ENCODE data around the gene SIN3A. TPM values are rescaled to one million over a fixed set of nuclear protein-coding genes. Genes with fewer than 3 reads are reported as not detected.
"Not testable (repeated sequence)": the region's sequence is repeated elsewhere in the genome, so short reads cannot be mapped to it uniquely, and the experiment has no call there.

The SIN3A gene
- 26.2 and 33.4 TPM in 2 replicates for total RNA-seq

DNA sequence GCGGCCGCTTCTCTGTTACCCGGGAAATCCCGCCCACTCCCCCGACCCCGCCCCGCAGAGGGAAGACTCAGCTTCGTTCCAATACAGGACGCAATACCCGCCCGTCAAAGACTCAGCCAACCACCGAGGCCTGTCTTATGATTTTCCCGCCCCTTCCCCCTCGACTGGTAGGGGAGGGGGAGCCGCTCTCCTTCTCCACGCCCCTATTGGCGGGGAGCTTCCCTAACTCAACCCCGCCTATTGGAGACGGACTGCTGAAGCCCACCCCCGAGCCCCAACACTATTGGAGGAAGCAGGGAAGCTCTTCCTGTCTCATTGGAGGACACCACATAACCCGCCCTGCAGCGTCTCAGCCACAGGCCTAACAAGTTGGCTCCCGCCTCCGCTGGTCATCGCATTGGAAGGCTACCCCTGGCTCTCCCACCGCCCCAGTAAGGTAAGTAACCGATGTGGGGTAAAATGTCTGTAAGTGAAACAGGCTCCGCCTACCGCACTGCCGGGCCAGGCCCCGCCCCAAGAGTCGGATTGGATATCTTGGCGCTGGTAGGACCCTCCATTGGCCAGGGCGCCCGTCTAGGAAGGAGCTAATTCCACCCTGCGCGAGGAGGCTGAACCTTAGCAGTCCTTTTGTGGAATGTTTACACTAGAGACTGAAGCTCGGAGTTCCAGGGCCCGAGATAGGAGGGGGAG is at the start of gene SIN3A:
SIN3A (minus strand) TSS at position 17 of the 690 bp plus-strand sequence. CDS start 21,315 bp downstream, outside the sequence.
- DNase-seq (ENCODE audit: low read depth) = peak; percentile 99
- peak within 1 kb of the TSS; percentile 83 for H3K4me3 ChIP-seq (ENCODE audit: low read depth, low read length)
- TF ChIP-seq, protein P1, sequence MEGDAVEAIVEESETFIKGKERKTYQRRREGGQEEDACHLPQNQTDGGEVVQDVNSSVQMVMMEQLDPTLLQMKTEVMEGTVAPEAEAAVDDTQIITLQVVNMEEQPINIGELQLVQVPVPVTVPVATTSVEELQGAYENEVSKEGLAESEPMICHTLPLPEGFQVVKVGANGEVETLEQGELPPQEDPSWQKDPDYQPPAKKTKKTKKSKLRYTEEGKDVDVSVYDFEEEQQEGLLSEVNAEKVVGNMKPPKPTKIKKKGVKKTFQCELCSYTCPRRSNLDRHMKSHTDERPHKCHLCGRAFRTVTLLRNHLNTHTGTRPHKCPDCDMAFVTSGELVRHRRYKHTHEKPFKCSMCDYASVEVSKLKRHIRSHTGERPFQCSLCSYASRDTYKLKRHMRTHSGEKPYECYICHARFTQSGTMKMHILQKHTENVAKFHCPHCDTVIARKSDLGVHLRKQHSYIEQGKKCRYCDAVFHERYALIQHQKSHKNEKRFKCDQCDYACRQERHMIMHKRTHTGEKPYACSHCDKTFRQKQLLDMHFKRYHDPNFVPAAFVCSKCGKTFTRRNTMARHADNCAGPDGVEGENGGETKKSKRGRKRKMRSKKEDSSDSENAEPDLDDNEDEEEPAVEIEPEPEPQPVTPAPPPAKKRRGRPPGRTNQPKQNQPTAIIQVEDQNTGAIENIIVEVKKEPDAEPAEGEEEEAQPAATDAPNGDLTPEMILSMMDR (conservative IDR thresholded peaks at IDR 0.05; ENCODE audit: low read depth, low read length) = no peak

DNA sequence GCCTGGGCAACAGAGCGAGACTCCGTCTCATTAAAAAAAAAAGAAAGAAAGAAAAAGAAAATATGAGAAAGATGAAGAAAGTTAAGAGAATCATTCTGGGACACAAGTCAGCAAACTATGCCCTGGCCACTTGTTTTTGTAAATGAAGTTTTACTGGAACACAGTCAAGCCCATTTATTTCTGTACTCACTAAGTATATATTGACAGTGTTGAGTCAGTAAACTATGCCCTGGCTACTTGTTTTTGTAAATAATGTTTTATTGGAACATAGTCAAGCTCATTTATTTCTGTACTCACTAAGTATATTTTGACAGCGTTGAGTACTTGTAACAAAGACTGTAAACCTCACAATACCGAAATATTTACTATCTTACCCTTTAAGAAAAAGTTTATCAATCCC is 42.2 kb upstream of the SIN3A start:
- TF ChIP-seq, protein P1 (conservative IDR thresholded peaks at IDR 0.05; ENCODE audit: low read depth, low read length) = no peak
- H3K4me3 ChIP-seq (ENCODE audit: low read depth, low read length) = no peak overlapping the region
- no peak for DNase-seq (ENCODE audit: low read depth)

DNA sequence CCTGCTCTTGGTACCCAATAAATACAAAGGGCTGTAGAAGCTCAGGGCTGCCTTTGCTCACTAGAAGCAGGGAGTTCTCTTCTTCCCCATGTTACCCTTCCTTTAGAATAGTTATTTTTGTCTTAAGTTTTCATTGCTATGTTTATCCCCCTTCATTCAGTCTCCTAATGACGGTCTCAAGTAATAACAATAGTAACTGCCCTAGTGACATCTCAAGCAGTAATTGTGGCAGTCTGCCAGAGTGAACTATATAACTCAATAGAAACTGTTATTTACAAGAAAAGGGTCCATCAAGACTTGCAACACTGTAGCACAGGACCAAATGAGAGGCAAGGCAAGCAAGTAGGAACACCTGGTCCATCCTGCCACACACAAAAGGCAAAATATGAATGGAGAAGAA is 32.5 kb upstream of the SIN3A start:
- TF ChIP-seq, protein P1 (conservative IDR thresholded peaks at IDR 0.05; ENCODE audit: low read depth, low read length) = no peak
- DNase-seq (ENCODE audit: low read depth) = no peak
- no peak overlapping the region for H3K4me3 ChIP-seq (ENCODE audit: low read depth, low read length)

DNA sequence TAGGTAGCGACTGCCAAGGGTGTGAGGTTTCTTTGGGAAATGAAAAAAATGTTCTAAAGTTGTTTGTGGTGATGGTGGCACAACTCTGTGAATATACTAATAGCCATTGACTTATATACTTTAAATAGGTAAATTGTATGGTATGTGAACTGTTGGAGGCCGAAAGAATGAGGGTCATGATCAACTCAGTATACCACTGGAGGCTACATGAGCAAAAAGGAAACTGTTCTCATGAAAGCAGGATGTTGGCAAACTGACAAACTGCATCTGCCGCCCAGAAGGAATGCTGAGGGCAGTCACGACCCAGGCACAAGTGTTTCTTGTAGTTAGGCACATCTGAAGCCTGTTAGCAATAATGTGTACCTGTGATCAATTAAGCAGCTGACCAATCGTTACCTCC is 32.1 kb upstream of the SIN3A start:
- not testable (repeated sequence) for DNase-seq (ENCODE audit: low read depth); H3K4me3 ChIP-seq (ENCODE audit: low read depth, low read length)

DNA sequence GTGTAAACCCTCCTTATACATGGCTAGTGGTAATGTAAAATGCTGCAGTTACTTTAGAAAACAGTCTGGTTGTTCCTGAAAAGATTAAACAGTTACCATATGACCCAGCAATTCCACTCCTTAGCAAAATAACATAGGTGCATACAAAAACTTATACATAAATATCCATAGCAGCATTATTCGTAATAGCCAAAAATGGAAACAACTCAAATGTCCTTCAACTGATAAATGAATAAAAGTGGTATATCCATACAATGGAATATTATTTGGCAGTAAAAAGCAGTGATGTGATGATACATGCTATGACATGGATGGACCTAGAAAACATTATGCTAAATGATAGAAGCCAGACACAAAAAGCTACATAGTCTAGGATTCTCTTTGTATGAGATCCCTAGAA is 31.6 kb upstream of the SIN3A start:
- H3K4me3 ChIP-seq (ENCODE audit: low read depth, low read length) = no peak overlapping the region
- TF ChIP-seq, protein P1 (conservative IDR thresholded peaks at IDR 0.05; ENCODE audit: low read depth, low read length) = no peak
- DNase-seq (ENCODE audit: low read depth) = no peak

DNA sequence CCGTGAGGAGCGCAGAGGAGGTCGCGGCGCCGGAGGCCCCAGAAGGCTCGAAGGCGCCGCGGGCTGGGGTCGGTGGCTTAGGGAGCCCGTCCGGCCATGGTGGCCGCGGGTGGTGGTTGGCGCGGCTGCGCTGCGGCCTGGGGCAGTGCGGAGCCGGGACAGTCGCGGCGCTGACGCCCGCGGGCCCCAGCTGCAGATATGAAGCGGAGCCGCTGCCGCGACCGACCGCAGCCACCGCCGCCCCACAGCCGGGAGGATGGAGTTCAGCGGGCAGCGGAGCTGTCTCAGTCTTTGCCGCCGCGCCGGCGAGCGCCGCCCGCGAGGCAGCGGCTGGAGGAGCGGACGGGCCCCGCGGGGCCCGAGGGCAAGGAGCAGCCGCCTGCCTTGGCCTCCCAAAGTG is 29.0 kb upstream of the SIN3A start:
- H3K4me3 ChIP-seq (ENCODE audit: low read depth, low read length); DNase-seq (ENCODE audit: low read depth): not testable (repeated sequence)

DNA sequence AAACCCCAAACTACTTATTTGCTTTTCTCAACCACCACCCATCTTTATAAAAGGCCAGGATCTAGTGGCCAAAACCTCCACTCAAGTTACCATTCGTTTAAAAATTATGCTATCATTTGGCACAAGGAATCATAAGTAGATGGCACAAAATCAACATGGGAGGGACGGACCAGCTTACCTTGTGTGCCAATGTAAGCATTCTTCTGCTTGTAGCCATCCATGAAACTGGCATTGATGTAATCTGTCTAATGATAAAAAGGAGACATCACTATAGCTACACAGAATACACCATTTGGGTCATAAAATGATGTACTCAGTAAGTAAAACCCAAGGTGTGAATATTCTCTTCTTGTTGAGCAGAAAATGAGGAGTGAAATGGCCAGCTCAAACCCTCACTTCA is 28.2 kb upstream of the SIN3A start:
- TF ChIP-seq, protein P1 (conservative IDR thresholded peaks at IDR 0.05; ENCODE audit: low read depth, low read length) = no peak
- no peak overlapping the region for H3K4me3 ChIP-seq (ENCODE audit: low read depth, low read length)
- no peak for DNase-seq (ENCODE audit: low read depth)

DNA sequence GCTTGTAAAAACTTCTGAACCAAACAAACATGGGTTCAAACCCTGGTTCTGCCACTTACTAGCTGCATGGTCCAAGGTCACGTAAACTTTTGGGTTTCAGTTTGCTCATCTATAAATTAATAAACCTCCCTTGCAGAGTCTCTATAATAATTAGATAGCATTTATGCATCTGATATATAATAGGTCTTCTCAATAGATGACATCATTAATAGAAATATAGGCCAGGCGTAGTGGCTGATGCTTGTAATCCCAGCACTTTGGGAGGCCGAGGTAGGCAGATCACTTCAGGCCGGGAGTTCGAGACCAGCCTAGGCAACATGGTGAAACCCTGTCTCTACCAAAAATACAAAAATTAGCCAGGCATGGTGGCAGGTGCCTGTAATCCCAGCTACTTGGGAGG is 25.6 kb upstream of the SIN3A start:
- not testable (repeated sequence) for DNase-seq (ENCODE audit: low read depth); H3K4me3 ChIP-seq (ENCODE audit: low read depth, low read length)
